Right lobe of liver (tissue), 6 donors: Measurements from ENCODE around the gene NBEA. TPM values are rescaled to one million over a fixed set of nuclear protein-coding genes. Genes with fewer than 3 reads are reported as not detected.
A peak's percentile ranks its signal among the peaks of the same experiment; 100 is the strongest.

Source experiments
- ATAC-seq, 4 donors: fragments of 200-7000 bp; cut with Tn5 transposase; one replicate each; pipeline ENCODE4 v1.9.1; 2020; ENCODE audit warnings: mild to moderate bottlenecking in 4 of 4, moderate library complexity in 4 of 4
- DNase-seq, 3 donors: peaks; one replicate each; pipeline ENCODE4 v3.0.0-alpha.2; 2020
- H3K27ac ChIP-seq, 3 donors: fragments of 200-600 bp; one replicate each; pipeline ENCODE4 v1.8.0; 2022
- H3K27me3 ChIP-seq, 2 donors: fragments of 200-600 bp; one replicate each; pipeline ENCODE4 v1.8.0; 2022
- H3K36me3 ChIP-seq, 4 donors: fragments of 200-600 bp; sonication (generic) in 1 of 4; one replicate each; pipeline versions ENCODE4 v1.5.1 to v1.8.0; 2017 to 2022; ENCODE audit warnings: control low read depth in 1 of 4
- H3K4me1 ChIP-seq, 4 donors: fragments of 200-600 bp; sonication (generic) in 1 of 4; one replicate each; pipeline versions ENCODE4 v1.5.1 to v1.8.0; 2017 to 2022; ENCODE audit warnings: control low read depth in 1 of 4
- H3K4me3 ChIP-seq, 3 donors: fragments of 200-600 bp; one replicate each; pipeline ENCODE4 v1.8.0; 2022
- H3K9me3 ChIP-seq, 4 donors: fragments of 200-600 bp; sonication (generic) in 1 of 4; one replicate each; pipeline versions ENCODE4 v1.5.1 to v1.8.0; 2017 to 2022; ENCODE audit warnings: control low read depth in 1 of 4
- POLR2A ChIP-seq: fragments of 450-650 bp; IDR thresholded peaks from one replicate; pipeline ENCODE4 v1.6.1; 2017; ENCODE audit warnings: antibody characterized with exemption, mild to moderate bottlenecking
- WGBS: methylation state at CpG from one replicate; pipeline ENCODE4 v1.1.6; 2018; ENCODE audit warnings: low coverage, low lambda C conversion rate; ENCODE audit not compliant: insufficient coverage; ENCODE audit errors: missing lambda C conversion rate; 5-methylcytosine and 5-hydroxymethylcytosine counted together
- intact Hi-C, 2 donors: fragments of 100-400 bp; cut with DNase I; formaldehyde crosslinking; loops; one replicate each; pipeline versions ENCODE4 v1.11.2 to v1.14.1; 2022
- total RNA-seq, 6 experiments: library from RNA; depleted of rRNA in 2 of 6; stranded (reverse); fragments of >200 nt in 2 of 6; fragmentation: NEBNext Ultra II Directional in 3 of 6; extraction: Animal tissue kit (Norgen Biotek cat#: 25700) in 3 of 6; gene quantifications; one replicate each; pipeline versions ENCODE4 v1.1.0 to v1.2.4, GENCODE V29; 2016 to 2023
- TF ChIP-seq, protein P1 (sequence below), 4 donors: fragments of 200-600 bp in 3 of 4; fragments of 450-650 bp in 1 of 4; IDR thresholded peaks; one replicate each; pipeline versions ENCODE4 v1.5.1 to v1.8.0; 2016 to 2022; ENCODE audit warnings: antibody characterized with exemption in 4 of 4, mild to moderate bottlenecking in 2 of 4
- donor health status: DM: no; HTN: yes; CAD: no.
- donor health status: DM: no; HTN: no; CAD: no.
- donor health status: DM: no; HTN: no; CAD: no.
- donor health status: DM: no; HTN: yes; CAD: no.
- donor health status: DM: no; HTN: yes; CAD: no.

The NBEA gene
- total RNA-seq, 6 experiments from 2014 or later, result 0.62 to 1.7 (median 0.75) TPM

DNA sequence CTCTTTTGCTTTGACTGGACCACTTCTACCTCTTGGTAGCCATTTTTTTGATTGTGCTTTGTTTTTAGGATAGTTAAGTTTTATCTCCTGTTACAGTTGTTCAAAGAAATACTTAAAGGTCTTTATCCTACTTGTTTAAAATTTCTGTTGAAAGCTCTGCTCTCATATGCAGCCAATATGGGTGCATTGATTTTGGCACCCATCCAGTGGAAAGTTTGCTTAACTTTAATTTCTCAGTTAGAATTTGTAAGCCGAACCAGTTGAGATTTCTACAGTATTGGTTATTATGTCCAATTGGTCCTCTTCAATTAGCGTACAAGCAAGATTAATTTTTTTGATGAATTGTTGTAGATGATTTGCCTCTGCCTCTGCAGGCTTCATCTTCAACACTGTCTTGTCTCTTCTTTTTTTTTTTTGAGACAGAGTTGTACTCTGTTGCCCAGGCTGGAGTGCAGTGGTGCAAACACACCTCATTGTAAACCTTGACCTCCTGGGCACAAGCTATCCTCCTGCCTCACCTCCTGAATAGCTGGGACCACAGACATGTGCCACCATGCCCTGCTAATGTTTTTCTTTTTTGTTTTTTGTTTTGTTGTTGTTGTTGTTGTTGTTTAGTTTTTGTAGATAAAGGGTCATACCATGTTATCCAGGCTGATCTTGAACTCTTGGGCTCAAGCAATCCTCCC, 469.1 kb downstream of the NBEA start:
- Histone ChIP-seq H3K4me1 (no peaks in the 10 kb centered on the region), H3K27me3 (no peaks in the 10 kb centered on the region), H3K27ac (no peak overlapping the region), H3K36me3 (no peaks in the 10 kb centered on the region), H3K4me3 (no peak overlapping the region), H3K9me3 (no peaks in the 10 kb centered on the region)
- WGBS, result 38% methylated on average over 2 of the region's 2 CpGs
- intact Hi-C loops, result no loop called here
- no peak for TF ChIP-seq POLR2A
- TF ChIP-seq, protein P1, sequence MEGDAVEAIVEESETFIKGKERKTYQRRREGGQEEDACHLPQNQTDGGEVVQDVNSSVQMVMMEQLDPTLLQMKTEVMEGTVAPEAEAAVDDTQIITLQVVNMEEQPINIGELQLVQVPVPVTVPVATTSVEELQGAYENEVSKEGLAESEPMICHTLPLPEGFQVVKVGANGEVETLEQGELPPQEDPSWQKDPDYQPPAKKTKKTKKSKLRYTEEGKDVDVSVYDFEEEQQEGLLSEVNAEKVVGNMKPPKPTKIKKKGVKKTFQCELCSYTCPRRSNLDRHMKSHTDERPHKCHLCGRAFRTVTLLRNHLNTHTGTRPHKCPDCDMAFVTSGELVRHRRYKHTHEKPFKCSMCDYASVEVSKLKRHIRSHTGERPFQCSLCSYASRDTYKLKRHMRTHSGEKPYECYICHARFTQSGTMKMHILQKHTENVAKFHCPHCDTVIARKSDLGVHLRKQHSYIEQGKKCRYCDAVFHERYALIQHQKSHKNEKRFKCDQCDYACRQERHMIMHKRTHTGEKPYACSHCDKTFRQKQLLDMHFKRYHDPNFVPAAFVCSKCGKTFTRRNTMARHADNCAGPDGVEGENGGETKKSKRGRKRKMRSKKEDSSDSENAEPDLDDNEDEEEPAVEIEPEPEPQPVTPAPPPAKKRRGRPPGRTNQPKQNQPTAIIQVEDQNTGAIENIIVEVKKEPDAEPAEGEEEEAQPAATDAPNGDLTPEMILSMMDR (IDR thresholded peaks at IDR 0.05), result no peak
- peak in 3 of 4 donors; percentile 39 to 66 (median 56) for ATAC-seq
- no peak for DNase-seq

DNA sequence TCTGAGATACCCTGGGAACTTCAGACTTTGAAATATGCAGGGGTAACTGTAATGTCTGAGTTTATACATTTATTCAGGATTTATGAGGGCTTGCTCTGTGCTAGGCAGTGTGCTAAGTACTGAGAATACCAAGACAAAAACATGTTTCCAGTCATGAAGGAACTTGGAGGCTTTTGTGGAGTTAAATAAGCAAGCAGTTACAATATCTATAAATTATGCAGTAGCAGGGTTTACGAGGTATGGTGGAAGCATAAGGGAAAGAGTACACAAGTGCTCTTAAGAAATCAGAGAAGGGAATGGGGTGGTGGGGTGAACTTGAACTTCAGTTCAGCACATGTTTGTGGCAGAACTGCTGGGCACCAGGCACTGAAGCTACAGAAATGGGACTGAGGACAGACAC, 506.4 kb downstream of the NBEA start:
- no peak for DNase-seq
- no peaks in the 10 kb centered on the region for H3K9me3 ChIP-seq
- no peak overlapping the region for H3K27ac ChIP-seq
- no peaks in the 10 kb centered on the region for H3K4me1 ChIP-seq
- H3K27me3 ChIP-seq, result no peaks in the 10 kb centered on the region
- ATAC-seq, result no peak
- no peak for TF ChIP-seq POLR2A
- TF ChIP-seq, protein P1 (IDR thresholded peaks at IDR 0.05), result no peak
- 73% methylated on average over 1 of the region's 1 CpG for WGBS
- no peak overlapping the region for H3K4me3 ChIP-seq
- intact Hi-C loops, result no loop called here
- no peaks in the 10 kb centered on the region for H3K36me3 ChIP-seq

DNA sequence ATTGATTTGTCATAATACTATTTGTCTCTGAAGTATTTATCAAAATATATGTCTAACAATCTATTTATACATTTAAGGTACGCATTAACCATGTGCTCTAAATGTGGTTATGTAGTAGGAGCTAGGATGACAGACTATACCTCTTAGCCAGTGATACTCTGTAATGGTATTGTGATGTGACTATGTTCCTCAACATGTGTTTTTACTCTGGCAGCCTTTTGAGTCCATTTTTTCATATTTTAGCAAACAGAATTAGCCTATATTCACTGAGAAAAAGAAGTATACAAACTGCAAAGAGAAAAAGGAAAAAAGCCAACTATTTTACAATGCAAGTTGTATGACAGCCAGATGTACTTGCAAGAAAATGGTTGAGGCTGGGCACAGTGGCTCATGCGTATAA, 507.8 kb downstream of the NBEA start:
- 80% methylated on average over 2 of the region's 2 CpGs for WGBS
- DNase-seq (no peak), ATAC-seq (no peak)
- Histone ChIP-seq H3K27ac (no peak overlapping the region), H3K36me3 (no peaks in the 10 kb centered on the region), H3K4me1 (no peaks in the 10 kb centered on the region), H3K9me3 (no peaks in the 10 kb centered on the region), H3K4me3 (no peak overlapping the region), H3K27me3 (no peaks in the 10 kb centered on the region)
- TF ChIP-seq POLR2A, result no peak
- TF ChIP-seq, protein P1 (IDR thresholded peaks at IDR 0.05), result no peak
- intact Hi-C loops, result no loop called here

DNA sequence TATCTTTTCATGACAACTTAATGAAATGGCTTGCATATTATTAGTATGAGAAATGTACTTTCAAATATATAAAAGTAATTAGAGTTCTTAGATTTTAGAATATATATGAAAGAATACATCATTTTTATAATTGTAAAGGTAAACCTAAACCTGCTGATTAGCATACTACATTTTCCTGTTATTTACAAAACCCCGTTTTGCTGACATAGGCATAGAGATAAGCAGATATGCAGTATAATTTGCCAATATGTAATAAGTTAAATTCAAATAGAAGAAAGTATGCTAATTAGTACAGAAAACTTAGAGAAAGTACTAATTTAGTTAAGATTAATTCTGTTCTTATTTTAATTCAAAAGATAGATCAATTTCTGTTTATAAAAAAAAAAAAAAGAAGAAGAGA, 513.0 kb downstream of the NBEA start:
- H3K36me3 ChIP-seq, result no peaks in the 10 kb centered on the region
- no peak for DNase-seq
- H3K27me3 ChIP-seq, result no peaks in the 10 kb centered on the region
- WGBS, result 43% methylated on average over 1 of the region's 1 CpG
- no peak overlapping the region for H3K27ac ChIP-seq
- H3K9me3 ChIP-seq, result no peaks in the 10 kb centered on the region
- no peak for ATAC-seq
- intact Hi-C loops, result no loop called here
- H3K4me1 ChIP-seq, result no peaks in the 10 kb centered on the region
- no peak overlapping the region for H3K4me3 ChIP-seq
- no peak for TF ChIP-seq POLR2A

DNA sequence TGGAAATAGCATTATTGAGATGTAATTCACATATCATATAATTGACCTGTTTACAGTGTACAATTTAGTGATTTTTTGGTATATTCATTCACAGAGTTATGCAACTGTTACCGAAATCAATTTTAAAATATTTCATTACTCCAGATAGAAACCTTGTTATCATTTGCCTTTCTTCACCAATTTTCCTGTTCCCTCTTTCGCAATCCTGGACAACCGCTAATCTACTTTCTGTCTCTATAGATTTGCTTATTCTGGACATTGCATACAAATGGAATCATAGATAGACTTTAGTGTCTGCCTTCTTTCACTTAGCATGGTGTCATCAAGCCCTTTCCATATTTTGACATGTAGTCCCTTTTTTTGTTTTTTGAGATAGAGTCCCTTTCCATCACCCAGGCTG, 515.2 kb downstream of the NBEA start:
- no peak for TF ChIP-seq POLR2A
- TF ChIP-seq, protein P1 (IDR thresholded peaks at IDR 0.05), result no peak
- H3K27me3 ChIP-seq, result no peaks in the 10 kb centered on the region
- DNase-seq (no peak), ATAC-seq (no peak)
- intact Hi-C loops, result no loop called here
- WGBS, result 97% methylated on average over 3 of the region's 3 CpGs
- no peaks in the 10 kb centered on the region for H3K4me1 ChIP-seq
- no peaks in the 10 kb centered on the region for H3K36me3 ChIP-seq
- no peak overlapping the region for H3K27ac ChIP-seq
- H3K4me3 ChIP-seq, result no peak overlapping the region
- H3K9me3 ChIP-seq, result no peaks in the 10 kb centered on the region
